Vagina (tissue), 2 donors: Measurements from ENCODE around the gene WFDC9. TPM values are rescaled to one million over a fixed set of nuclear protein-coding genes. Genes with fewer than 3 reads are reported as not detected.
"Not testable (repeated sequence)": the region's sequence is repeated elsewhere in the genome, so short reads cannot be mapped to it uniquely, and the experiment has no call there.

Experiments
- DNase-seq, 2 donors: peaks; one replicate each; pipeline ENCODE4 v3.0.0-alpha.2; 2017; ENCODE audit errors: extremely low spot score in 2 of 2
- H3K27ac ChIP-seq: fragments of 200-600 bp; sonication (generic); one replicate; pipeline ENCODE4 v1.5.1; 2019
- H3K27me3 ChIP-seq: fragments of 200-600 bp; sonication (generic); one replicate; pipeline ENCODE4 v1.5.1; 2019
- H3K36me3 ChIP-seq, 2 donors: fragments of 200-600 bp; sonication (generic); one replicate each; pipeline ENCODE4 v1.5.1; 2017 to 2019
- H3K4me1 ChIP-seq: fragments of 200-600 bp; sonication (generic); one replicate; pipeline ENCODE4 v1.5.1; 2019
- H3K4me3 ChIP-seq, 2 donors: fragments of 200-600 bp; sonication (generic); 1 replicate in 1 of 2; 2 replicates in 1 of 2; pipeline ENCODE4 v1.5.1; 2016 to 2019
- H3K9me3 ChIP-seq: fragments of 200-600 bp; sonication (generic); one replicate; pipeline ENCODE4 v1.5.1; 2019
- POLR2A ChIP-seq, 2 donors: fragments of 450-650 bp; IDR thresholded peaks; one replicate each; pipeline ENCODE4 v1.6.1; 2017; ENCODE audit warnings: antibody characterized with exemption in 2 of 2, mild to moderate bottlenecking in 2 of 2, moderate library complexity in 2 of 2
- POLR2AphosphoS5 ChIP-seq, 2 donors: sonication (generic); formaldehyde crosslinking; IDR thresholded peaks; one replicate each; pipeline ENCODE4 v1.9.0; 2017; ENCODE audit warnings: antibody characterized with exemption in 2 of 2, mild to moderate bottlenecking in 2 of 2, low read depth in 1 of 2; ENCODE audit not compliant: insufficient read depth in 1 of 2
- intact Hi-C: fragments of 100-400 bp; cut with DNase I; formaldehyde crosslinking; loops from one replicate; pipeline ENCODE4 v1.15.1; 2023
- total RNA-seq: library from RNA; depleted of rRNA; stranded (reverse); fragments of >200 nt; gene quantifications from one replicate; pipeline ENCODE4 v1.2.3, GENCODE V29; 2016
- TF ChIP-seq, protein P1 (sequence below), 3 experiments: fragments of 450-650 bp in 2 of 3; fragments of 200-600 bp in 1 of 3; sonication (generic) in 1 of 3; IDR thresholded peaks; one replicate each; pipeline ENCODE4 v1.5.1; 2017 to 2019; ENCODE audit warnings: antibody characterized with exemption in 3 of 3, mild to moderate bottlenecking in 2 of 3, moderate library complexity in 2 of 3

The WFDC9 gene
- total RNA-seq, 1 donor from 2014 or later, result not detected

DNA sequence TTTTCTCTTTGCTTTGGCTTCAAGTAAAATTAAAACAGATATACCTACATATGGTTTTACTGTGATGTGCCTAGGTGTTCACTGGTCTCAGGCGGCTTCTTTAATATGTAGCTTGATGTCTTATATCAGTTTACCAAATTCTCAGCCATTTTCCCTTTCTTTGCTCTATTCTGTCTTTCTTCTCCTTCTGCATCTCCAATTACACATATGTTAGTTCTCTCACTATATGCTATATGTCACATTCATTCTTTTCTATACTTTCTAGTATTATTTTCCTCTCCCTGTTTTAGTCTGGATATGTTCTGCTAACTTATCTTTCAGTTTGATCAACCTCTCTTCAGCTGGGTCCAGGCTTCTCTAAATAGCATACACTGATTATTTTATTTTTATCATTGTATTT lies 37.6 kb downstream of the WFDC9 start:
- no peak for DNase-seq
- no peak overlapping the region for H3K27ac ChIP-seq
- no peak for TF ChIP-seq POLR2AphosphoS5 (IDR thresholded peaks at IDR 0.05; ENCODE audit: insufficient read depth in 1 of 2, low read depth in 1 of 2)
- TF ChIP-seq POLR2A (IDR thresholded peaks at IDR 0.05), result no peak
- TF ChIP-seq, protein P1, sequence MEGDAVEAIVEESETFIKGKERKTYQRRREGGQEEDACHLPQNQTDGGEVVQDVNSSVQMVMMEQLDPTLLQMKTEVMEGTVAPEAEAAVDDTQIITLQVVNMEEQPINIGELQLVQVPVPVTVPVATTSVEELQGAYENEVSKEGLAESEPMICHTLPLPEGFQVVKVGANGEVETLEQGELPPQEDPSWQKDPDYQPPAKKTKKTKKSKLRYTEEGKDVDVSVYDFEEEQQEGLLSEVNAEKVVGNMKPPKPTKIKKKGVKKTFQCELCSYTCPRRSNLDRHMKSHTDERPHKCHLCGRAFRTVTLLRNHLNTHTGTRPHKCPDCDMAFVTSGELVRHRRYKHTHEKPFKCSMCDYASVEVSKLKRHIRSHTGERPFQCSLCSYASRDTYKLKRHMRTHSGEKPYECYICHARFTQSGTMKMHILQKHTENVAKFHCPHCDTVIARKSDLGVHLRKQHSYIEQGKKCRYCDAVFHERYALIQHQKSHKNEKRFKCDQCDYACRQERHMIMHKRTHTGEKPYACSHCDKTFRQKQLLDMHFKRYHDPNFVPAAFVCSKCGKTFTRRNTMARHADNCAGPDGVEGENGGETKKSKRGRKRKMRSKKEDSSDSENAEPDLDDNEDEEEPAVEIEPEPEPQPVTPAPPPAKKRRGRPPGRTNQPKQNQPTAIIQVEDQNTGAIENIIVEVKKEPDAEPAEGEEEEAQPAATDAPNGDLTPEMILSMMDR (IDR thresholded peaks at IDR 0.05), result no peak
- intact Hi-C loops, result no loop called here
- no peaks in the 10 kb centered on the region for H3K27me3 ChIP-seq
- H3K36me3 ChIP-seq, result no peaks in the 10 kb centered on the region
- H3K4me3 ChIP-seq, result no peak overlapping the region
- no peaks in the 10 kb centered on the region for H3K9me3 ChIP-seq
- H3K4me1 ChIP-seq, result no peaks in the 10 kb centered on the region

DNA sequence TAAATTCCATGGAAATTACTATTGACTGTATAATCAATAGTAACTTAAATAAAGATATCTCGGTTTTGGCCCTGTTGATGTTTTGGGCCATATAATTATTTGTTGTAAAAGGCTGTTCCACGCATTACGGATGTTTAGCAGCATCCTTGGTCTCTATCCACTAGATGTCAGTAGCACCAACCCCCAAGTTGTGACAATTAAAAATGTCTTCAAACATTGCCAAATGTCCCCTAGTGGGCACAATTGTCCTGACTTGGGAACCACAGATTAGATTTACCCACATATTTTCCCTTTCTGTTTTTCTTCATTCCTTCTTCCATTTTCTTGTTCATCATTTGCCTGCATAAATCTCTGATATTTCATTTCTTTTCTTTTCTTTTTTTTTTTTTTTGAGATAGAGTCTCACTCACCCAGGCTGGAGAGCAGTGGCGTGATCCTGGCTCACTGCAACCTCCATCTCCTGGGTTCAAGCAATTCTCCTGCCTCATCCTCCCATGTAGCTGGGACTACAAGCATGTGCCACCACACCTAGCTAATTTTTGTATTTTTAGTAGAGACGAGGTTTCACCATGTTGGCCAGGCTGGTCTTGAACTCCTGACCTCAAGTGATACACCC lies 38.4 kb downstream of the WFDC9 start:
- no peak overlapping the region for H3K27ac ChIP-seq
- H3K27me3 ChIP-seq, result no peaks in the 10 kb centered on the region
- no peaks in the 10 kb centered on the region for H3K9me3 ChIP-seq
- H3K4me1 ChIP-seq, result no peaks in the 10 kb centered on the region
- no peak for TF ChIP-seq POLR2AphosphoS5 (IDR thresholded peaks at IDR 0.05; ENCODE audit: insufficient read depth in 1 of 2, low read depth in 1 of 2)
- TF ChIP-seq, protein P1 (IDR thresholded peaks at IDR 0.05), result no peak
- no peak for TF ChIP-seq POLR2A (IDR thresholded peaks at IDR 0.05)
- no peak for DNase-seq
- H3K36me3 ChIP-seq, result no peaks in the 10 kb centered on the region
- no peak overlapping the region for H3K4me3 ChIP-seq
- intact Hi-C loops, result no loop called here

DNA sequence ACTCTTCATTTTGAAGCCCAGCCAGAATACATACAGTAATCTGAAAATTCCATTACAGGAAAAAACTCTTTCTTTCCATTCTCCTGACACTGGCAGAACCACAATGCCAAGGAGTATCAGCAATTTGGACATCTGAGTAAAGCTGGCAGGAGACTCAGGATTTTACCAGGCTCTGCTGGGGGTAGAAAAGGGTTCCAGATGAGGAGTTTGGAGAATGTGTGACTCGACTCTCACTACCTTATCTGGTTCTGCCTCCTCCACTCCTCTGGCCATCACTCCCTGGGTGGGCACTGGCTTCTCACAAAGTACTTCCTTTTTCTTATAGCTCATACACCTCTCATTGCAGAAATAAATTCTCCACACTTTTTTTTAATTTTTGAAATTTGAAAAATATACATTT lies 41.4 kb downstream of the WFDC9 start:
- H3K9me3 ChIP-seq, result no peaks in the 10 kb centered on the region
- DNase-seq, result no peak
- no peaks in the 10 kb centered on the region for H3K27me3 ChIP-seq
- no peak for TF ChIP-seq POLR2A (IDR thresholded peaks at IDR 0.05)
- no peak for TF ChIP-seq POLR2AphosphoS5 (IDR thresholded peaks at IDR 0.05; ENCODE audit: insufficient read depth in 1 of 2, low read depth in 1 of 2)
- TF ChIP-seq, protein P1 (IDR thresholded peaks at IDR 0.05), result no peak
- no peaks in the 10 kb centered on the region for H3K4me1 ChIP-seq
- no peaks in the 10 kb centered on the region for H3K36me3 ChIP-seq
- H3K4me3 ChIP-seq, result no peak overlapping the region
- intact Hi-C loops, result no loop called here
- no peak overlapping the region for H3K27ac ChIP-seq

DNA sequence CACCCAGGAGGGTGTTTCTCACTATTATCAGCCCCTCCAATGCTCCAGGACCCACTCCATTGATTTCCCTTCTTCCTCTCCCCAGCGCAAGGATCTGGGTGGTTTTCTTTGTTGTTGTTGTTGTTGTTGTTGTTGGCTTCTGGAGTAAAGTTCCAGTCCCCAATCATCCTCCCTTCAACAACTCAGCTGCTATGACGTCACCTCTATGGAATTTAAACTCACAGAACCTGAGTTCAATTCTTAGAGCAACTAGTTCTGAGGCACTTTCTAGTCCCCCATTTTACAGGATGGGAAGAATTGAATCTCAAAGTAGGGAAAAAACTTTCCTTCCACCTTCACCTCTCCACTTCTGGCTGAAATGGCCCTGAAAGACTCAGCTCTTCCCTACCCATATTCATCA lies 42.3 kb downstream of the WFDC9 start:
- TF ChIP-seq, protein P1 (IDR thresholded peaks at IDR 0.05), result no peak
- TF ChIP-seq POLR2A (IDR thresholded peaks at IDR 0.05) (no peak), POLR2AphosphoS5 (IDR thresholded peaks at IDR 0.05; ENCODE audit: insufficient read depth in 1 of 2, low read depth in 1 of 2) (no peak)
- DNase-seq, result no peak
- Histone ChIP-seq H3K9me3 (no peaks in the 10 kb centered on the region), H3K4me1 (no peaks in the 10 kb centered on the region), H3K4me3 (no peak overlapping the region), H3K27me3 (no peaks in the 10 kb centered on the region), H3K27ac (no peak overlapping the region), H3K36me3 (no peaks in the 10 kb centered on the region)
- intact Hi-C loops, result no loop called here

DNA sequence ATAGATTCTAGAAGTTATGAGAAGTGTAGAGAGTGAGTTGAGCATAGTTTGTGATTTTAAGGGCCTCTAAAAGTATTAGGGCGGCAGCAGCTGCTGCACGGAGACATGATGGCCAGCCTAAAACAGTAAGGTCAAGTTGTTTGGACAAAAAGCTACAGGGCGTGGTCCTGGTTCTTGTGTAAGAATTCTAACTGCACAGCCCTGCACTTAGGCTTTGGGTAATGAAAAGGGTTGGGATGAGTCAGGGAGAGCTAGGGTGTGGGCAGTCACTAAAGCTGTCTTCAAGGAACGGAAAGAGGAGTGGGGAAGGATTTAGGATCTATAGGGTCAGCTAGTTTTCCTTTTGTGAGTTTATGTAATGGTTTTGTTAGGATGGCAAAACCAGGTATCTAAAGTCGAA lies 45.1 kb downstream of the WFDC9 start:
- H3K9me3 ChIP-seq, DNase-seq, H3K4me1 ChIP-seq, H3K36me3 ChIP-seq, H3K4me3 ChIP-seq, H3K27me3 ChIP-seq, intact Hi-C loops: not testable (repeated sequence)
- H3K27ac ChIP-seq, result peak overlapping the region; percentile 44

DNA sequence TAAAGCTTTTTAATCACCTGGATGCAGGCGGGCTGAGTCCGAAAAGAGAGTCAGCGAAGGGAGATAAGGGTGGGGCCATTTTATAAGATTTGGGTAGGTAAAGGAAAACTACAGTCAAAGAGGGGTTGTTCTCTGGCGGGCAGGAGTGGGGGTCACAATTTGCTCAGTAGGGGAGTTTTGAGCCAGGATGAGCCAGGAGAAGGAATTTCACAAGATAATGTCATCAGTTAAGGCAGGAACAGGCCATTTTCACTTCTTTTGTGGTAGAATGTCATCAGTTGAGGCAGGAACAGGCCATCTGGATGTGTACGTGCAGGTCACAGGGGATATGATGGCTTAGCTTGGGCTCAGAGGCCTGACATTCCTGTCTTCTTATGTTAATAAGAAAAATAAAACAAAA lies 46.8 kb downstream of the WFDC9 start:
- H3K27me3 ChIP-seq, intact Hi-C loops, H3K4me3 ChIP-seq, H3K27ac ChIP-seq, H3K9me3 ChIP-seq, H3K36me3 ChIP-seq, H3K4me1 ChIP-seq, DNase-seq: not testable (repeated sequence)
